AG09319 (cell line): Measurements from ENCODE around the gene MYL6B.

Source experiments
- DNase-seq: peaks from one replicate; pipeline ENCODE4 v3.0.0-alpha.2; 2010; ENCODE audit warnings: low read depth; ENCODE audit errors: extremely low read depth
- CTCF ChIP-seq: IDR thresholded peaks from 2 replicates; pipeline ENCODE4 v1.5.1; 2011; ENCODE audit warnings: low read depth, mild to moderate bottlenecking, inconsistent platforms, low read length, moderate library complexity

Gene MYL6B

GRCh38 chr12:56163533-56164344 lies 11.4 kb downstream of the MYL6B start:
- no peak for DNase-seq
- no peak for TF ChIP-seq CTCF

DNA sequence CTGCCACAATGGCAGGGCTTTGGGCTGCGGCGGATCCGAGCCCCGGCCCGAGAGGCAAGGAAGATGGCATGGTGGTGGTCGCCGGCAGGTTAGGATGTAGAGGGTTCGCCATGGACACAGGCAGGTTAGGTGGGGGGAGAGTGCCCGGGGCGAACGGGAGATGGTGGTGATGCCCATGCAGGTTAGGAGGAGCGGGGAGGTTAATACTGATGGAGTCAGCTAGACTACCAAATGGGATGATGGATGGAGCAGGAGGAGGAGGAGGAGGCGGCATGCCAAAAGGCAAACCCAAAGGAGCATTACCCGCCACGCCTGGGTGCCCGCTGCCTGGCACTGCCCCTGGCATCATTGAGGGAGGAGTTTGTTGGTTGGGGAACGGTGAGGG lies 11.9 kb downstream of the MYL6B start:
- no peak for TF ChIP-seq CTCF
- DNase-seq, result no peak

GRCh38 chr12:56165369-56165768 lies 13.0 kb downstream of the MYL6B start:
- DNase-seq, result no peak
- no peak for TF ChIP-seq CTCF

DNA sequence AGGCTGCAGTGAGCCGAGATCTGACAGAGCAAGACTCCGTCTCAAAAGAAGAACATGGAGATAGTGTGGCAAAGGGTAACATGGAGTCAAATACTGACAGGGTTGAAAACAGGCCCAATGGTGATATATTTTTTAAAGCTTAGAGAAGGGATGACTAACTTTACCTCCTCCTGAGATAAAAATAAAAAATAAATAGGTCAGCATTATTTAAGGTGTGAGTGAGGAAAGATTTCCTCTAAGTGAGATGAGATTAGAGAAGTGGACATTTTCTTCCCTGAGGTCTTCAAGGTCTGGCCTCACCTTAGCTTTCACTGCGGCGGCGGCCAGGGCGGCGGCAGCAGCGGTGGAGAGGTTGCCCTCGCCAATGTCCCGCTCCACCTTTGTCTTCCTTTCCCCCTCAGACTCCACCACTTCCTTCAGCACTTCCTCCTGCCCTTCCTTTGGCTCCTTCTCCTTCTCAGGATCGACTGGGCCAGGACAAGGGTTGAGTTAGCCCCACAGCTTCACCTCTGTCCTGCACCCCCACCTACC lies 16.9 kb downstream of the MYL6B start:
- TF ChIP-seq CTCF, result no peak
- DNase-seq, result no peak

DNA sequence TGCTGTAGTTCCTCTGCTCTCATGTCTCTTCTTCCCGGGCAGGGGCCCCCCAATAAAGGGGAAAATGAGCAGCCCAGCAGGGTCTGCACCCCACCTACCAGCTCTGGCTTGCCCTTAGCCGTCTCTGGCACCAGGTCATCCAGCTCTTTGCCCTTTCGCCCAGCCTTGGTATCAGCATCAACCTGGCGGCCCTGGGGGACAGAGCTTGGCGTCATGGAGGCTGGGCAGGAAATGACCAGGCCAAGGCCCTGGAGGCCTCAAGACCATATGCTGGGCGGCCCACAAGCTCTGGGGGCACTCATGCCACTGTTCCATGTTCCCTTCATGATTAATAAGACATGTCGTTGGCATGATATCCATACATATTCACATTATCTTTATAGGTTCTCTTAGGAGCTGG lies 20.5 kb downstream of the MYL6B start:
- TF ChIP-seq CTCF, result no peak
- DNase-seq, result no peak

- TF ChIP-seq CTCF, result no peak
- no peak for DNase-seq
Measured at GRCh38 chr12:56178347-56178746, 26.0 kb downstream of the MYL6B start.

DNA sequence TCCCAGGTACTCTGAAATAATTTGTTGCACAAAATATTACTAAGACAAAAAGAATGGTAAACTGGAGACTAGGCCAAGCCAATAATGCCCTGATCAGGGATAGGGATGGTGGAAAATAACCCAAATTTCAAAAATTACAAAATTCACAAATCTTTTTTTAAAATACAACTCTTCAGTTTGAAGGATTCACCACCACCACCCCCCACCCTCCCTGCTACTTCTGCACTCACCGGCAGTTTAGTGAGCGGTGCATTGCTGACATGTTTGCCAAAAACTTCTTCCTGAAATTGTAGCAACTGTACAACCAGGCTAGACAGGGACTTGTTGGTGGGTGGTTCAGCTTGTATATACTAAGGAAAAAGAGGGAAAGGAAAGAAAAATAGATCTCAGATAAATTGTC lies 34.6 kb downstream of the MYL6B start:
- no peak for TF ChIP-seq CTCF
- no peak for DNase-seq
